Keratinocyte (primary cell): Measurements from ENCODE around the gene ATXN7L2. TPM values are rescaled to one million over a fixed set of nuclear protein-coding genes. Genes with fewer than 3 reads are reported as not detected.

ENCODE experiments used
- DNase-seq: peaks from one replicate; pipeline ENCODE4 v3.0.0-alpha.2; 2011; ENCODE audit warnings: low read depth, missing footprints, low spot score
- FAIRE-seq: peaks from 2 replicates; lab custom pipeline; 2011; peaks lifted over from hg19 to GRCh38; lab: Jason Lieb, UNC
- H2AFZ ChIP-seq: 2 replicates; pipeline ENCODE4 v1.6.0; 2012; ENCODE audit warnings: low read length, control low read depth, inconsistent platforms; ENCODE audit not compliant: control insufficient read depth
- H3K27ac ChIP-seq: 2 replicates; pipeline ENCODE4 v1.5.1; 2011; ENCODE audit warnings: low read length; ENCODE audit not compliant: control insufficient read depth, insufficient read depth
- H3K27me3 ChIP-seq: 3 replicates; pipeline ENCODE4 v1.6.0; 2011; ENCODE audit warnings: low read length; ENCODE audit not compliant: control insufficient read depth, insufficient read depth; ENCODE audit errors: extremely low read depth
- H3K36me3 ChIP-seq, 2 experiments: 2 replicates in 1 of 2; 3 replicates in 1 of 2; pipeline ENCODE4 v1.5.1; 2011; ENCODE audit warnings: low read length in 2 of 2, mild to moderate bottlenecking in 1 of 2; ENCODE audit not compliant: control insufficient read depth in 2 of 2, insufficient read depth in 2 of 2; ENCODE audit errors: extremely low read depth in 1 of 2
- H3K4me1 ChIP-seq: 3 replicates; pipeline ENCODE4 v1.5.1; 2011; ENCODE audit warnings: low read length; ENCODE audit not compliant: control insufficient read depth, insufficient read depth; ENCODE audit errors: extremely low read depth
- H3K4me2 ChIP-seq: 3 replicates; pipeline ENCODE4 v1.6.0; 2011; ENCODE audit warnings: low read depth, low read length; ENCODE audit not compliant: control insufficient read depth, insufficient read depth; ENCODE audit errors: extremely low read depth
- H3K4me3 ChIP-seq, 3 experiments: fragments of 200-600 bp in 1 of 3; sonication (generic) in 1 of 3; 2 replicates in 2 of 3; 3 replicates in 1 of 3; pipeline ENCODE4 v1.5.1; 2011 to 2016; ENCODE audit warnings: low read length in 3 of 3, mild to moderate bottlenecking in 3 of 3, control low read depth in 2 of 3, inconsistent platforms in 1 of 3, low read depth in 1 of 3, mixed read lengths in 1 of 3, mixed run types in 1 of 3, moderate library complexity in 1 of 3; ENCODE audit not compliant: control insufficient read depth in 2 of 3, insufficient read depth in 2 of 3; ENCODE audit errors: extremely low read depth in 1 of 3
- H3K79me2 ChIP-seq: 2 replicates; pipeline ENCODE4 v1.6.0; 2012; ENCODE audit warnings: low read length; ENCODE audit not compliant: control insufficient read depth, insufficient read depth
- H3K9ac ChIP-seq: 3 replicates; pipeline ENCODE4 v1.6.0; 2011; ENCODE audit warnings: low read length; ENCODE audit not compliant: control insufficient read depth, insufficient read depth; ENCODE audit errors: extremely low read depth
- H3K9me1 ChIP-seq: 3 replicates; pipeline ENCODE4 v1.6.0; 2011; ENCODE audit warnings: low read length; ENCODE audit not compliant: control insufficient read depth, insufficient read depth; ENCODE audit errors: extremely low read depth
- H3K9me3 ChIP-seq: 2 replicates; pipeline ENCODE4 v1.5.1; 2012; ENCODE audit warnings: low read depth, low read length; ENCODE audit not compliant: control insufficient read depth
- H4K20me1 ChIP-seq: 3 replicates; pipeline ENCODE4 v1.6.0; 2011; ENCODE audit warnings: low read length; ENCODE audit not compliant: control insufficient read depth, insufficient read depth; ENCODE audit errors: extremely low read depth
- EZH2 ChIP-seq: IDR thresholded peaks from one replicate; pipeline ENCODE4 v1.6.1; 2012; ENCODE audit warnings: inconsistent platforms, mild to moderate bottlenecking, low read length, moderate library complexity
- dilution Hi-C: fragments of 300-500 bp; cut with MboI; formaldehyde crosslinking; loops from one replicate; pipeline ENCODE4 v1.7.0; 2020; ENCODE audit warnings: low sequenced_read_pairs; ENCODE audit not compliant: extremely low pct_ligation_motif_present
- polyA plus RNA-seq, 5 experiments: library from polyadenylated mRNA; depleted of rRNA in 3 of 5; stranded (reverse) in 3 of 5; stranded (forward) in 1 of 5; unstranded in 1 of 5; fragments of >200 nt; gene quantifications; 1 replicate in 1 of 5; 2 replicates in 3 of 5; 3 replicates in 1 of 5; pipeline versions ENCODE4 v1.2.1 to v1.2.3, GENCODE V29; 2011 to 2012; ENCODE audit warnings: missing spikeins in 2 of 5, low read depth in 1 of 5, low replicate concordance in 1 of 5
- TF ChIP-seq, protein P1 (sequence below), 3 experiments: IDR thresholded peaks in 1 of 3; conservative IDR thresholded peaks in 1 of 3; optimal IDR thresholded peaks in 1 of 3; 2 replicates in 2 of 3; 3 replicates in 1 of 3; pipeline versions ENCODE3 to v1.5.1; 2011; ENCODE audit warnings: low read length in 3 of 3, mild to moderate bottlenecking in 3 of 3, moderate library complexity in 2 of 3, control low read depth in 1 of 3, inconsistent platforms in 1 of 3; ENCODE audit not compliant: insufficient read depth in 2 of 3; ENCODE audit errors: extremely low read depth in 1 of 3

Gene ATXN7L2
- polyA plus RNA-seq, 1 donor (not counting 4 experiments of a cell fraction or from before 2014, with no cell fraction given) = 1.2 TPM

DNA sequence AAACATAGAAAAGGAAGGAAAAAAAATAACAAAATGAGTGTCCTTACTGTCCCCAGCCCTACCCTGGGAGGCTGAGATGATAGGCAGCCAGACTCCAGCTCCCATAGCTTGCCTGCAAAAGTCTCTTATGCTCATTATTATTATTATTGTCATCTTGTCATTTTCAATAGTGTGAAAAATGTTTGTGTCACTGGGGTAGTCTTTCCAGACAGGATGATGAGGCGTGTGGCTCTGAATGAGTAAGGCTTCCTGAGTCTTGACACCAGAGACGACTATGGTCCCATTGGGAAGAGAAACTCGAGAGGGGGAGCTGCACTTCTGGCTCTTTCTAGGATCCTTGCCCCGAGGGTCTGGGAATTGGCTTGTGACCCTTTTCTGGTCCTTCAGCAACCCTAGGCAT, 9.1 kb downstream of the ATXN7L2 start:
- Histone ChIP-seq H3K9me1 (no peaks in the 10 kb centered on the region), H3K9me3 (no peaks in the 10 kb centered on the region), H3K27me3 (no peaks in the 10 kb centered on the region), H3K9ac (no peak overlapping the region), H3K4me2 (no peak overlapping the region), H3K36me3 (peaks cover 15% of the 10 kb centered on the region in 2 experiments), H3K4me3 (no peak overlapping the region), H2AFZ (no peak overlapping the region), H3K79me2 (peaks cover 7% of the 10 kb centered on the region), H3K4me1 (peaks cover 7% of the 10 kb centered on the region), H4K20me1 (no peaks in the 10 kb centered on the region), H3K27ac (no peak overlapping the region)
- TF ChIP-seq EZH2 = no peak
- TF ChIP-seq, protein P1, sequence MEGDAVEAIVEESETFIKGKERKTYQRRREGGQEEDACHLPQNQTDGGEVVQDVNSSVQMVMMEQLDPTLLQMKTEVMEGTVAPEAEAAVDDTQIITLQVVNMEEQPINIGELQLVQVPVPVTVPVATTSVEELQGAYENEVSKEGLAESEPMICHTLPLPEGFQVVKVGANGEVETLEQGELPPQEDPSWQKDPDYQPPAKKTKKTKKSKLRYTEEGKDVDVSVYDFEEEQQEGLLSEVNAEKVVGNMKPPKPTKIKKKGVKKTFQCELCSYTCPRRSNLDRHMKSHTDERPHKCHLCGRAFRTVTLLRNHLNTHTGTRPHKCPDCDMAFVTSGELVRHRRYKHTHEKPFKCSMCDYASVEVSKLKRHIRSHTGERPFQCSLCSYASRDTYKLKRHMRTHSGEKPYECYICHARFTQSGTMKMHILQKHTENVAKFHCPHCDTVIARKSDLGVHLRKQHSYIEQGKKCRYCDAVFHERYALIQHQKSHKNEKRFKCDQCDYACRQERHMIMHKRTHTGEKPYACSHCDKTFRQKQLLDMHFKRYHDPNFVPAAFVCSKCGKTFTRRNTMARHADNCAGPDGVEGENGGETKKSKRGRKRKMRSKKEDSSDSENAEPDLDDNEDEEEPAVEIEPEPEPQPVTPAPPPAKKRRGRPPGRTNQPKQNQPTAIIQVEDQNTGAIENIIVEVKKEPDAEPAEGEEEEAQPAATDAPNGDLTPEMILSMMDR (optimal IDR thresholded peaks at IDR 0.05 in 1 of 3, IDR thresholded peaks at IDR 0.05 in 1 of 3, conservative IDR thresholded peaks at IDR 0.05 in 1 of 3; ENCODE audit: extremely low read depth in 1 of 3, insufficient read depth in 2 of 3, low read length in 3 of 3) = no peak
- FAIRE-seq (no peak), DNase-seq (no peak)
- dilution Hi-C loops = no loop called here

GRCh38 chr1:109493227-109493626, 9.5 kb downstream of the ATXN7L2 start:
- no peak for TF ChIP-seq EZH2
- TF ChIP-seq, protein P1 (optimal IDR thresholded peaks at IDR 0.05 in 1 of 3, IDR thresholded peaks at IDR 0.05 in 1 of 3, conservative IDR thresholded peaks at IDR 0.05 in 1 of 3; ENCODE audit: extremely low read depth in 1 of 3, insufficient read depth in 2 of 3, low read length in 3 of 3) = no peak
- H3K36me3 ChIP-seq = peaks cover 15 to 16% of the 10 kb centered on the region in 2 experiments
- DNase-seq = no peak
- H3K4me2 ChIP-seq = peak overlapping the region; percentile 84
- no peak for FAIRE-seq
- H3K4me3 ChIP-seq = peak overlapping the region in 2 of 3 experiments; percentile 86 to 93
- H3K9me3 ChIP-seq = no peaks in the 10 kb centered on the region
- peaks cover 7% of the 10 kb centered on the region for H3K79me2 ChIP-seq
- H2AFZ ChIP-seq = peak overlapping the region; percentile 92
- dilution Hi-C loops = no loop called here
- no peaks in the 10 kb centered on the region for H3K9me1 ChIP-seq
- H3K27me3 ChIP-seq = no peaks in the 10 kb centered on the region
- H3K9ac ChIP-seq = peak overlapping the region; percentile 71
- H4K20me1 ChIP-seq = no peaks in the 10 kb centered on the region
- H3K27ac ChIP-seq = no peak overlapping the region
- H3K4me1 ChIP-seq = peaks cover 7% of the 10 kb centered on the region
